HG03097 (cell line): ENCODE results near the gene RTF1.
A peak's percentile ranks its signal among the peaks of the same experiment; 100 is the strongest.

Experiments
- ATAC-seq: cut with Tn5 transposase; IDR thresholded peaks from one replicate; pipeline ENCODE4 v1.9.1; 2021; ENCODE audit not compliant: unreplicated experiment, low FRiP score

The RTF1 gene

GRCh38 chr15:41484937-41485625 is 68.2 kb downstream of the RTF1 start:
- ATAC-seq: no peak

- no peak for ATAC-seq
Measured at GRCh38 chr15:41486286-41486685, 69.4 kb downstream of the RTF1 start.

DNA sequence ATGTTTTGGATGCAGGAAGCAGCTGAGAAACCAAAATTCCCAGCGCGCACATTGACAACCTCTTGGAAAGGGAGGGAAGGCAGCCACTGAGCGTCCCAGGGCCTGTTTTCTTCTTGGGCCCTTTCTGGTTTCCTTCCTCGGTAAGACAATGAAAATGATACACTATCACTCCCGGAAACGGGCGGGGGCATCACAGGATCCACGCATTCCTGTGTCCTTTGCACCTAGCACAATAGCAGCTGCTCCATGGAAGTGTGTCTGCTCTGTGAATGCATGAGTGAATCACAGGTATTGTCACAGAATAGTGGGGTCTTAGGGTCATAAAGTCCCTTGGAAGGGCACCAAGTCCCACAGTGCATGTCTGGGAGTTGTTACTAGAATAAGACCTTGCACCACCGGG is 70.5 kb downstream of the RTF1 start:
- ATAC-seq: no peak

DNA sequence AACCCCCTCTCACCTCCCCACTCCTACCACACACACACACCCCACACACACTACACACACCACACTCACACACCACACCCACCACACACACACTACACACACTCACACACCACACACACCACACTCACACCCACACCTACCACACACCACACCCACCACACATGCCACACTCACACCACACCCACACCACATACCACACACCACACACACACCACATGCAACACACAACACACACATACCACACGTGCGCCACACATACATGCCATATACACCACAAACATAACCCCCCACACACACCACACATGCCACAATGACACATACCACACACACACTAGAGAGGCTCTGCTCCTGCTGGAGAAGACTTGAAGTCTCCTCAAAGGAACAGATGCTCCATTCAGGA is 70.9 kb downstream of the RTF1 start:
- no peak for ATAC-seq

- no peak for ATAC-seq
Measured at GRCh38 chr15:41489641-41490040, 72.7 kb downstream of the RTF1 start.

GRCh38 chr15:41490355-41490754 is 73.5 kb downstream of the RTF1 start:
- no peak for ATAC-seq

- ATAC-seq: no peak
Measured at GRCh38 chr15:41491889-41492288, 75.0 kb downstream of the RTF1 start.

- ATAC-seq: no peak
Measured at GRCh38 chr15:41492597-41493204, 75.8 kb downstream of the RTF1 start.

GRCh38 chr15:41493205-41493901 is 76.5 kb downstream of the RTF1 start, which contains the start of gene ITPKA:
ITPKA (plus strand) TSS chr15:41493874; CDS start chr15:41493928, 54 bp downstream.
- ATAC-seq: peak; percentile 56

GRCh38 chr15:41493902-41494189 is 77.0 kb downstream of the RTF1 start:
- ATAC-seq: no peak

- peak; percentile 5 for ATAC-seq
Measured at GRCh38 chr15:41494190-41494921, 77.5 kb downstream of the RTF1 start.

DNA sequence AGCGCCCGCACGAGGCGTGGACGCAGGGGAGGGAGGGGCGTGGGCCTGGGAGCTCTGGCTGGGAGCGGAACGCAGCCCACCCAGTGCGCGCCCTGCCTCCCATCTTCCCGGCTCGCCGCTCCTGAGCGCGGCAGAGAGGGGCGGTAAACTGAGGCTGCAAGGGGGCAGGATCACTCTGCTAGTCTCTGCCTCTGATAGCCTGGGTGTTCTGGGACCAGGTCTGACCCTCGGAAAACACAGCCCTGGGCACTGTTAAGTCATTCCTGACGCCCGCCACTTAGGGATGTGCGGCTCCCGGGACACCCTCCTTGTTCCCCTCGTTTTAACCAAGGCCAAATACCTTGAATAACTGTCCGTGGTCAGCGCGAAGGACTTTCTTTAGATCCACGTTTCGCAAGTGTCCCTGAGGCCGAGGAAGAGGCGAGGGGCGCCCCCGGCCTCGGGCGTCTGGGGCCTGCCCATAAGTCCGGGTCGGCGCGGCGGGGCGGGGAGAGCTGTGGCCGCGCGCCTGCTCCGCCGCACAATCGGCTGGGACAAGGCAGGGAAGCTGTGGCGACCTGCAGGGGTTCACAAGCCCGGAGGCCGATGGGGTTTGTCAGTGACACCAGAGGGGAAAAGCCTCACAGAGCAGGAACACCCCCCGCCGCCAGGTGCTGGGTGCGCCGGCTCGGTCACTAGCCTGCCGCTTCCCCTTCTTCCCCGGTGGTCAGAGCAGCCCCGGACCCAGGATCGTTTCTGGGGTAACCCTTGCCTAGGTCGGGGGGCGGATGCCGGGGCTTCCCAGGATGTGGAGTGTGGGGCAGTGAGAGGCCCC is 78.2 kb downstream of the RTF1 start:
- no peak for ATAC-seq

DNA sequence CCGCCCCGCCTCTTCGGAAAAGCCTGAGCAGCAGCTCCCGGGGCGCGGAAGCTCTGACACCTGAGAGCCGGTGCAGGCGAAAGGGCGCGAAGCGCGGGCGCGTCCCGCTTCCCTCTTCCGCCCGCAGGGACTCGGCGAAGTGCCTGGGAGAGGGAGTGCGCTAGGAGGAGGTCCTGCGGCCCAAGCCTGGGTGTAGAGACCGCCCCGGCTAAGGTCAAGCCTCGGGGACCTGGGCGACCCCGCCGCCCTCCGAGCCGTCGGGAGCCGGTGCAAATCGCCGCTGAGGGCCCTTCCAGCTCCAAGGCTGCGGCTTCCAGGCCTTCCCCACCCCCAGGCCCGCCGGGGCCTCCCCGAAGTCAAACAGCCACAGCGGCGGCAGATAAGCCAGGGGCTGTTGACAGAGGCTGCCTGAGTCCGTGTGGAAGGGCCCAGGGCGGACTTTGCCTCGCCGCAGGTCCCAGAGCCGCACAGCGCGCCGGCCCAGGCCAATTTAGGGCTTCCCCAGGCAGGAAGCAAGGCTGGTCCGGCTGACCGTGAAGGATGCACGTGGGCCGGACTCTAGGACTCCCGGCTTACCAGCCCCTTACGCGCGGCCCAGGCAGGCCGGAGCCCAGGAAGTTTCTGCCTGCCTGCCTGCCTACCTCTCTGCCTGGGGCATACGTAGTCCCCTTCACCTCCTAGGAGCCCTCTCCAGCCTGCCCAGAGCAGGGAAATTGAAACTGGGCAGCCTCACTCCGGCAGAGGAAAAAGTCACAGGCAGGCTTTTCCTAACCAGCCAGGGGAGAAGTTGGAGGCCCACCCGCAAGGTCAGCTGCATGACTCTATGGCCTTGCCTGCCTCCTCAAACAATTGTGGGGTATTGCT is 79.1 kb downstream of the RTF1 start:
- ATAC-seq: no peak

DNA sequence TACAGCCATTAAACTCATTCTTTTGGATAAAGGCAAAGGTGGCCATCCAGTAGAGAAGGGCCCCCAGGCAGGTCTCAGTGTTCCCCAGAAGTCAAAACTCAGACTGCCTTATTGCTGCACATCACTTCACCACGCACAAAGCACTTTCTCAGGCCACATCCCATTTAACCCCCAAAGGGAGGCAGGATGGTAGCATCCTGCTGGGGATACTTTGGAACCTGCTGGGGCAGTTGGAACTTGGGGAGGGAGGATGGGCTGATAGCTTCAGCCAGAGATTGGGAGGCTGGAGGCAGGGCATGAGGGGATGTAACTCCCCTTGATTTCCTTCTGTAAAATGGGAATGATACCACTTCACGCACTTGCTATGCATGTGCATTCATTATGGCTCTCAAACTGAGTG is 81.8 kb downstream of the RTF1 start:
- ATAC-seq: no peak

DNA sequence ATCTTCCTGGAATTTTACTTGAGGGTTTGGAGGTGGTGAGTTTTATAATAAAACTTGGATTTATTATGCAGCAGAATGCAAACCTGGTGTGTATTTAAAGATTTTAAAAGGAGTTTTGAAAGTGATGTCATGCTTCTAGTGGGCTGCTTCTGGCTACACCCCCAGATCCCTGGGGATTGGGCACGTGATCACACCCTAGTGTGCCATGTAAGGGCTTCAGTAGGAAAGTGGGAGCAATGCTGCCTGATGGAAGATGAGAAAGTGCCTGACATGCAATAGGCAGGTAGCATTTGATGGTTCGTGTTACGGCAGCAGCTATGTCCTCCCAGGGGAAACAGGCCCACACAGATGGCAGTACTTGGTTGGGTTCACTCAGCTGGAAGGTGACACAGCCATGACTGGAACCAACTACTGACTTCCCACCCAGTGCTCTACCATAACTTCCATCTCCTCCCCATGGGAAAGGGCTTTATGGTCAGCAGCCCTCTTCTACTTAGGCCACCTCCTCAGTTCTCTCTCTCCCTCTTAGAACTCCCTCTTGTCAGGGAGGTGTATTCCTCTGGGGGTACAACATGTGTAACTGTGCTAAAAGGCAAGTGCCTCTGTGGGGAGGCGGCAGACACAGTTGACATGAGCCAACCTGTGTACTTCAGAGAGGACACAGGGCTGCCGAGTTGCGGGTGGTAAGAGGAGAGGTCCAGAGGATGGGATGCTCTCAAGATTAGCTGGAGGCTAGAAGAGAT is 82.4 kb downstream of the RTF1 start:
- ATAC-seq: no peak

DNA sequence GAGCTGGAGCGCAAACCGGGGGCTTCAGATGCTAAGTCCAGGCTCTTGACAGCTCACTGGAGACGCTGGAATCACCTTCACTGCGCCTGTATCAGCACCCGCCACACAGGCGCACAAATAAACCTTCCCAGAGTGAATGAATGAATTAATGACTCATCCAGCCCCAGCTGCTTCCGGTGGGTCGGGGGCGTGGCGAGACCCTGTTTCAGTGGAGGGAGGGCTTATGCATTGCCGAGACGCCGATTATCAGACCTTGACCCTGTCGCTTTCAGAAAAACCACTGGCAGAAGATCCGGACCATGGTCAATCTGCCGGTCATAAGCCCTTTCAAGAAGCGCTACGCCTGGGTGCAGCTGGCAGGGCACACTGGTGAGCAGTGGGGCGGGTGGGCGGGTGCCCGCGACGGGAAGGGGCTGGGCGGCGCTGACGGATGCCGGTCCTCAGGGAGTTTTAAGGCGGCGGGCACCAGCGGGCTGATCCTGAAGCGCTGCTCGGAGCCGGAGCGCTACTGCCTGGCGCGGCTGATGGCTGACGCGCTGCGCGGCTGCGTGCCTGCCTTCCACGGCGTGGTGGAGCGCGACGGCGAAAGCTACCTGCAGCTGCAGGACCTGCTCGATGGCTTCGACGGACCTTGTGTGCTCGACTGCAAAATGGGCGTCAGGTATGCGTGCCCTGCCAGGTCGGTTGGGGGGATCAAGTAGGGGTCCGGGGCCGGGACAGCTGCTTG is 84.5 kb downstream of the RTF1 start:
- peak; percentile 44 for ATAC-seq

GRCh38 chr15:41501931-41502794 is 85.3 kb downstream of the RTF1 start:
- no peak for ATAC-seq
